ENCODE measurements around the gene ANKRD13A. TPM values are rescaled to one million over a fixed set of nuclear protein-coding genes. Genes with fewer than 3 reads are reported as not detected.

Gene ANKRD13A
- total and polyA plus RNA-seq, 2 of the 13 experiments (the other 11 are each of a cell fraction or from before 2014, with no cell fraction given): 34.1 to 41.6 TPM

GRCh38 chr12:109988903-109989302, 10.3 kb upstream of the ANKRD13A start:
- Histone ChIP-seq H3K27ac (ENCODE audit: extremely low read length, insufficient read depth, low read length) (no peak overlapping the region), H3K9ac (ENCODE audit: insufficient read depth, low read depth, low read length) (no peak overlapping the region), H3K4me1 (ENCODE audit: insufficient read depth, low read length) (peaks cover 23% of the 10 kb centered on the region), H3K4me3 (replicated peaks in 1 of 3; ENCODE audit: insufficient read depth in 1 of 3, low read depth in 2 of 3, low read length in 3 of 3) (no peak overlapping the region), H2AFZ (ENCODE audit: low read length) (no peak overlapping the region), H3K27me3 (ENCODE audit: control insufficient read depth in 1 of 2, insufficient read depth in 2 of 2, low read length in 2 of 2) (no peaks in the 10 kb centered on the region), H3K4me2 (ENCODE audit: low read depth, low read length) (no peak overlapping the region), H4K20me1 (ENCODE audit: insufficient read depth, low read length) (no peaks in the 10 kb centered on the region), H3K9me3 (ENCODE audit: low read length) (no peaks in the 10 kb centered on the region), H3K36me3 (replicated peaks in 1 of 2; ENCODE audit: control insufficient read depth in 1 of 2, insufficient read depth in 2 of 2, low read length in 2 of 2) (peaks cover 17 to 48% of the 10 kb centered on the region in 2 experiments), H3K79me2 (ENCODE audit: insufficient read depth, low read length) (peaks cover 17% of the 10 kb centered on the region)
- intact Hi-C loops (cut with micrococcal nuclease; ENCODE audit: unreplicated experiment) (no loop called here), in situ Hi-C loops (cut with HindIII; ENCODE audit: extremely low pct_ligation_motif_present, low pct_unique_long_range_greater_than_20kb) (no loop called here)
- BruUV-seq (replicated peaks): no TSS peak
- WGBS (ENCODE audit: low lambda C conversion rate): 96% methylated on average over 8 of the region's 8 CpGs
- ChIA-PET POLR2A (no interaction called here), CTCF (ENCODE audit: low intra/inter-chr PET ratio, low total read pairs) (no interaction called here)
- TF ChIP-seq CENPT (CRISPR knock-in tag; IDR thresholded peaks at IDR 0.05; ENCODE audit: low read depth): no peak
- TF ChIP-seq, protein P1, sequence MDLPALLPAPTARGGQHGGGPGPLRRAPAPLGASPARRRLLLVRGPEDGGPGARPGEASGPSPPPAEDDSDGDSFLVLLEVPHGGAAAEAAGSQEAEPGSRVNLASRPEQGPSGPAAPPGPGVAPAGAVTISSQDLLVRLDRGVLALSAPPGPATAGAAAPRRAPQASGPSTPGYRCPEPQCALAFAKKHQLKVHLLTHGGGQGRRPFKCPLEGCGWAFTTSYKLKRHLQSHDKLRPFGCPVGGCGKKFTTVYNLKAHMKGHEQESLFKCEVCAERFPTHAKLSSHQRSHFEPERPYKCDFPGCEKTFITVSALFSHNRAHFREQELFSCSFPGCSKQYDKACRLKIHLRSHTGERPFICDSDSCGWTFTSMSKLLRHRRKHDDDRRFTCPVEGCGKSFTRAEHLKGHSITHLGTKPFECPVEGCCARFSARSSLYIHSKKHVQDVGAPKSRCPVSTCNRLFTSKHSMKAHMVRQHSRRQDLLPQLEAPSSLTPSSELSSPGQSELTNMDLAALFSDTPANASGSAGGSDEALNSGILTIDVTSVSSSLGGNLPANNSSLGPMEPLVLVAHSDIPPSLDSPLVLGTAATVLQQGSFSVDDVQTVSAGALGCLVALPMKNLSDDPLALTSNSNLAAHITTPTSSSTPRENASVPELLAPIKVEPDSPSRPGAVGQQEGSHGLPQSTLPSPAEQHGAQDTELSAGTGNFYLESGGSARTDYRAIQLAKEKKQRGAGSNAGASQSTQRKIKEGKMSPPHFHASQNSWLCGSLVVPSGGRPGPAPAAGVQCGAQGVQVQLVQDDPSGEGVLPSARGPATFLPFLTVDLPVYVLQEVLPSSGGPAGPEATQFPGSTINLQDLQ (CRISPR knock-in tag; IDR thresholded peaks at IDR 0.05): no peak
- FAIRE-seq (no peak), DNase-seq (ENCODE audit: low spot score) (no peak), ATAC-seq (no peak)

- Histone ChIP-seq H2AFZ (ENCODE audit: low read length) (no peak overlapping the region), H3K9me3 (ENCODE audit: low read length) (no peaks in the 10 kb centered on the region), H3K4me2 (ENCODE audit: low read depth, low read length) (no peak overlapping the region), H3K4me1 (ENCODE audit: insufficient read depth, low read length) (peaks cover 28% of the 10 kb centered on the region), H3K36me3 (replicated peaks in 1 of 2; ENCODE audit: control insufficient read depth in 1 of 2, insufficient read depth in 2 of 2, low read length in 2 of 2) (peaks cover 15 to 45% of the 10 kb centered on the region in 2 experiments), H4K20me1 (ENCODE audit: insufficient read depth, low read length) (no peaks in the 10 kb centered on the region), H3K79me2 (ENCODE audit: insufficient read depth, low read length) (peaks cover 22% of the 10 kb centered on the region), H3K4me3 (replicated peaks in 1 of 3; ENCODE audit: insufficient read depth in 1 of 3, low read depth in 2 of 3, low read length in 3 of 3) (no peak overlapping the region), H3K9ac (ENCODE audit: insufficient read depth, low read depth, low read length) (no peak overlapping the region), H3K27me3 (ENCODE audit: control insufficient read depth in 1 of 2, insufficient read depth in 2 of 2, low read length in 2 of 2) (no peaks in the 10 kb centered on the region), H3K27ac (ENCODE audit: extremely low read length, insufficient read depth, low read length) (no peak overlapping the region)
- intact Hi-C loops (cut with micrococcal nuclease; ENCODE audit: unreplicated experiment): no loop called here
- BruUV-seq (replicated peaks): no TSS peak
- no peak for FAIRE-seq
- CTCF ChIA-PET (ENCODE audit: low intra/inter-chr PET ratio, low total read pairs): no interaction called here
- in situ Hi-C loops (cut with HindIII; ENCODE audit: extremely low pct_ligation_motif_present, low pct_unique_long_range_greater_than_20kb): no loop called here
- DNase-seq (ENCODE audit: low spot score): no peak
- 96% methylated on average over 5 of the region's 5 CpGs for WGBS (ENCODE audit: low lambda C conversion rate)
- ATAC-seq: no peak
- POLR2A ChIA-PET: no interaction called here
- TF ChIP-seq ZNF138 (CRISPR knock-in tag; IDR thresholded peaks at IDR 0.05; ENCODE audit: low read depth): no peak
- TF ChIP-seq ZNF570 (CRISPR knock-in tag; IDR thresholded peaks at IDR 0.05; ENCODE audit: borderline replicate concordance): no peak
- TF ChIP-seq, protein P2, sequence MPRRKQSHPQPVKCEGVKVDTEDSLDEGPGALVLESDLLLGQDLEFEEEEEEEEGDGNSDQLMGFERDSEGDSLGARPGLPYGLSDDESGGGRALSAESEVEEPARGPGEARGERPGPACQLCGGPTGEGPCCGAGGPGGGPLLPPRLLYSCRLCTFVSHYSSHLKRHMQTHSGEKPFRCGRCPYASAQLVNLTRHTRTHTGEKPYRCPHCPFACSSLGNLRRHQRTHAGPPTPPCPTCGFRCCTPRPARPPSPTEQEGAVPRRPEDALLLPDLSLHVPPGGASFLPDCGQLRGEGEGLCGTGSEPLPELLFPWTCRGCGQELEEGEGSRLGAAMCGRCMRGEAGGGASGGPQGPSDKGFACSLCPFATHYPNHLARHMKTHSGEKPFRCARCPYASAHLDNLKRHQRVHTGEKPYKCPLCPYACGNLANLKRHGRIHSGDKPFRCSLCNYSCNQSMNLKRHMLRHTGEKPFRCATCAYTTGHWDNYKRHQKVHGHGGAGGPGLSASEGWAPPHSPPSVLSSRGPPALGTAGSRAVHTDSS (CRISPR knock-in tag; conservative IDR thresholded peaks at IDR 0.05): no peak
- TF ChIP-seq MBNL3 (CRISPR knock-in tag; conservative IDR thresholded peaks at IDR 0.05): no peak
- TF ChIP-seq, protein P3, sequence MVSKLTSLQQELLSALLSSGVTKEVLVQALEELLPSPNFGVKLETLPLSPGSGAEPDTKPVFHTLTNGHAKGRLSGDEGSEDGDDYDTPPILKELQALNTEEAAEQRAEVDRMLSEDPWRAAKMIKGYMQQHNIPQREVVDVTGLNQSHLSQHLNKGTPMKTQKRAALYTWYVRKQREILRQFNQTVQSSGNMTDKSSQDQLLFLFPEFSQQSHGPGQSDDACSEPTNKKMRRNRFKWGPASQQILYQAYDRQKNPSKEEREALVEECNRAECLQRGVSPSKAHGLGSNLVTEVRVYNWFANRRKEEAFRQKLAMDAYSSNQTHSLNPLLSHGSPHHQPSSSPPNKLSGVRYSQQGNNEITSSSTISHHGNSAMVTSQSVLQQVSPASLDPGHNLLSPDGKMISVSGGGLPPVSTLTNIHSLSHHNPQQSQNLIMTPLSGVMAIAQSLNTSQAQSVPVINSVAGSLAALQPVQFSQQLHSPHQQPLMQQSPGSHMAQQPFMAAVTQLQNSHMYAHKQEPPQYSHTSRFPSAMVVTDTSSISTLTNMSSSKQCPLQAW (CRISPR knock-in tag; IDR thresholded peaks at IDR 0.05): no peak
- TF ChIP-seq ELF4 (CRISPR knock-in tag; IDR thresholded peaks at IDR 0.05; ENCODE audit: borderline replicate concordance): no peak
- TF ChIP-seq ZNF878 (CRISPR knock-in tag; IDR thresholded peaks at IDR 0.05): no peak
- no peak for TF ChIP-seq RARG (CRISPR knock-in tag; IDR thresholded peaks at IDR 0.05; ENCODE audit: low read depth)
- no peak for TF ChIP-seq ZNF597 (CRISPR knock-in tag; IDR thresholded peaks at IDR 0.05)
- TF ChIP-seq ZSCAN22 (CRISPR knock-in tag; IDR thresholded peaks at IDR 0.05): no peak
These were observed 9.8 kb upstream of the ANKRD13A start for GRCh38 chr12:109989380-109989779.

Measured in HepG2 (cell line).